RPMI7951 (cell line): ENCODE measurements around the gene TESMIN. TPM values are rescaled to one million over a fixed set of nuclear protein-coding genes. Genes with fewer than 3 reads are reported as not detected.

Experiments
- DNase-seq: peaks from one replicate; pipeline ENCODE4 v3.0.0-alpha.2; 2012; ENCODE audit warnings: low read depth
- total RNA-seq: library from RNA; depleted of rRNA; stranded (reverse); fragments of >200 nt; shearing (Covaris generic); gene quantifications from 2 replicates; pipeline ENCODE4 v1.2.3, GENCODE V29; 2014; rRNA removed

The TESMIN gene
- total RNA-seq, 1 experiment from 2014 or later: 0.96 TPM

DNA sequence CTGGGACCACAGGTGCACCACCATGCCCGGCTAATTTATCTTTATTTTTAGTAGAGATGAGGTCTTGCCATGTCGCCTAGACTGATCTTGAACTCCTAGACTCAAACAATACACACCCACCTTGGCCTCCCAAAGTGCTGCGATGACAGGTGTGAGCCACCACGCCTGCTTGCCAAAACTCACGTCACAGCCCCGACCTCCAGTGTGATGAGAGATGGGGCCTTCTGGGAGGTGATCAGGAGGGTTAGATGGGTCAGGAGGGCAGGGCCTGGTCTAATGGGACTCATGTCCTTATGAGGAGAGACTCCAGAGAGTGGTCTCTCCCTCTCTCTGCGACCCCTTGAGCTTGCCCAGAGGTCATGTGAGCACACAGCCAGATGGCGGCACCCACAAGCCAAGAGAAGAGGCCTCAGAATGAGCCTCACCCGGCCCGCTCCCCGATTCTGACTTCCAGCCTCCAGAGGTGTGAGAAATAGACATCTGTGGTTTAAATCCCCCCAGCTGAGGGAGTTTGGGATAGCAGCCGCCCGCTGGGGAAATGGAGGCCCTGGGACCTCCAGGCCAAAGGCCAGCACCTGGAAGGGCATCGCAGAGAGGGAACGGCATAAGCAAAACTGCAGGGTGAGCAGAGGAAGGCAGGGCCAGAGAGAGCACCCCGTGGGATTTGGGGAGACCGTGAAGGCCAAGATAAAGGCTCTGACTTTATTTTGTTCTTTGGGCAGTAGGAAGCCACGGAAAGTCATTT, 91.1 kb downstream of the TESMIN start:
- no peak for DNase-seq

DNA sequence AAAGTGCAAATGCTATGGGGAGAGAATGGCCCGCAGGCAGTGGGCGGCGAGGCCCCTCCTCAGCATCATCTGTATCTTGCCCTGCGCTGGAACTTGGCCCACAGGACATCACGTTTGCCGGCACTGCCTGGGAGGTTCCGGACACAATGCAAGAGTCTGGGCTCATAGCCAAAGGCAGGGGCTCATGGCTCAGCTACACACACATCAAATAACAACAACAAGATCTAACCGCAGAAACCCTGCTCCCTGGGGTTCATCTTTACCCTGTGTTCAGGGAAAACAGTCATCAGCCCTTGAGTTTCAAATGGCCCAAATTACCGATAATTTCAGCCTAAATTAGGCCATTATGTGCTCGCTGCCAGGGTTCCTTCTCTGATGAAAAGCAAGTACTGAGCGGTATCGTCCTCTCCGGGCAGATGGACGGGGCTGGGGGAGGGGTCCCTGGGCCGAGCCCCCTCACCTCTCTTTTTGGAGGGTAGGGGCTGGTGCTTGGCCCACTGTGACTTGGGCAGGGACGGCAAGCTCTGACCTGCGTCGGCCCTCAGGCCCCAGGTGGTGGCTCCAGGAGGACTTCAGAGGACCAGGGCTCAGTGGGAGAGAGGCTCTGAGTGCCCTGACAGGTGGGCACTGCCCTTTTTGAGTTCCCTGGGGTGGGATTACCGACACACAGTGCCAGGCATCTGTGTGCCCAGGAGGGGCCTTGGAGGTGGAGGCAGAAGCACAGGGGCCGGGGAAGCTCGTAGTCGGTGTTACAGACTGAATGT, 92.0 kb downstream of the TESMIN start:
- DNase-seq: peak; percentile 97

DNA sequence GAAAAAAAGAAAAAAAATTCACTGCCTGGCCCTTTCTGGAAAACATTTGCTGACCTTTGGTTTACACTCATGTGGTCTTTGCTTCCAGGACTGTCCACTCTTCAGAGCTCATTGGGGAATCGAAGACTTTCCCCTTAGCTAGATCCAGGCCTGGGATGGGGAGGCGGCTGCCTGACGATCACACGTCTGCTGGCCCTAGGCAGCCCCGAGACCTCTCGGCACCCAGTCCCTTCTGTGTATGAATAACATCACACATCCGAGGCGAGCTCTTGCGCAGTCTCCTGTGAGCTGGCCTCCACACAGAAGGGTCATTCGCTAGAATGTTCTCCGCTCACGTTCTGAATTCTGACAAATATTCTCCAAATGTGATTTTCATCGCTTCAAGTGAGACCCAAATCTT, 92.7 kb downstream of the TESMIN start:
- peak; percentile 39 for DNase-seq

DNA sequence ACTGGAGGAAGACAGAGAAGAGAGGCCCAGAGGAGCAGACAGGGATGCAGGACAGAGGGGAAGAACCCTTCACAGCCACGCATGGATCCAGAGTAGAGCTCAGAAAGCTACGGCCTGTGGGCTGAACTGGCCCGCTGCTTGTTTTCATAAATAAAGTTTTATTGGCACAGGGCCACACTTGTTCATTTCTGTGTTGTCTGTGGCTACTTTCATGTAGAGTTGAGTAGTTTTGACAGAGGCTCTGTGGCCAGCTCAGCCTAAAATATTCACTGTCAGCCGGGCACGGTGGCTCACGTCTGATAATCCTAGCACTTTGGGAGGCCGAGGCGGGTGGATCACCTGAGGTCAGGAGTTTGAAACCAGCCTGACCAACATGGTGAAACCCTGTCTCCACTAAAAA, 93.2 kb downstream of the TESMIN start:
- DNase-seq: no peak

Other genes starting within 250 kb of the TESMIN start
- gene GAL, start 67.0 kb downstream of the TESMIN start, total RNA-seq: not detected in 2 replicates
- 29.7 and 34.4 TPM in 2 replicates for gene CPT1A, start 90.4 kb upstream of the TESMIN start, total RNA-seq
- 116 and 134 TPM in 2 replicates for gene MRPL21, start 152.3 kb upstream of the TESMIN start, total RNA-seq
- 5.3 and 5.4 TPM in 2 replicates for gene IGHMBP2, start 152.4 kb upstream of the TESMIN start, total RNA-seq
- gene MRGPRD, start 229.5 kb upstream of the TESMIN start, total RNA-seq: not detected in 2 replicates